Neural crest cell (in vitro differentiated cells): ENCODE measurements around the gene ALDH4A1. TPM values are rescaled to one million over a fixed set of nuclear protein-coding genes. Genes with fewer than 3 reads are reported as not detected.
A peak's percentile ranks its signal among the peaks of the same experiment; 100 is the strongest.

Experiments
- DNase-seq: peaks from one replicate; pipeline ENCODE4 v3.0.0; 2021; ENCODE audit warnings: low read depth, mixed read lengths, low spot score
- H3K27ac Mint-ChIP-seq: one replicate; pipeline ENCODE4 v1.8.0; 2021; ENCODE audit warnings: mild to moderate bottlenecking, mixed read lengths; ENCODE audit not compliant: unreplicated experiment
- H3K27me3 Mint-ChIP-seq: 2 replicates; pipeline ENCODE4 v1.8.0; 2021; ENCODE audit warnings: low read depth, mild to moderate bottlenecking, mixed read lengths
- H3K36me3 Mint-ChIP-seq: 2 replicates; pipeline ENCODE4 v1.8.0; 2021; ENCODE audit warnings: low read depth, mild to moderate bottlenecking, mixed read lengths
- H3K4me1 Mint-ChIP-seq: 2 replicates; pipeline ENCODE4 v1.8.0; 2021; ENCODE audit warnings: mixed read lengths
- H3K4me3 Mint-ChIP-seq: one replicate; pipeline ENCODE4 v1.8.0; 2021; ENCODE audit warnings: mild to moderate bottlenecking, mixed read lengths
- H3K9me3 Mint-ChIP-seq: 2 replicates; pipeline ENCODE4 v1.8.0; 2021; ENCODE audit warnings: mixed read lengths
- CTCF ChIP-seq: fragments of 200-600 bp; sonication (generic); conservative IDR thresholded peaks from 2 replicates; pipeline ENCODE4 v1.5.0; 2021; ENCODE audit warnings: antibody characterized with exemption, mild to moderate bottlenecking
- total RNA-seq: library from RNA; stranded (reverse); gene quantifications from 2 replicates; pipeline ENCODE4 v1.2.1, GENCODE V29; 2021

Gene ALDH4A1
- total RNA-seq, 1 donor from 2014 or later = 19.5 TPM

GRCh38 chr1:18940303-18941020 is 38.1 kb upstream of the ALDH4A1 start:
- TF ChIP-seq CTCF = no peak
- peak overlapping the region; percentile 61 for H3K4me3 Mint-ChIP-seq
- H3K9me3 Mint-ChIP-seq = no peaks in the 10 kb centered on the region
- DNase-seq = no peak
- no peaks in the 10 kb centered on the region for H3K27me3 Mint-ChIP-seq
- H3K36me3 Mint-ChIP-seq = no peaks in the 10 kb centered on the region
- H3K4me1 Mint-ChIP-seq = peaks cover 55% of the 10 kb centered on the region
- H3K27ac Mint-ChIP-seq = peak overlapping the region; percentile 96

GRCh38 chr1:18939398-18940302 is 37.3 kb upstream of the ALDH4A1 start:
- no peak for DNase-seq
- TF ChIP-seq CTCF = no peak
- Mint-ChIP-seq H3K36me3 (no peaks in the 10 kb centered on the region), H3K9me3 (no peaks in the 10 kb centered on the region), H3K4me3 (no peak overlapping the region), H3K27ac (peak overlapping the region; percentile 93), H3K4me1 (peaks cover 47% of the 10 kb centered on the region), H3K27me3 (no peaks in the 10 kb centered on the region)

- DNase-seq = no peak
- Mint-ChIP-seq H3K4me1 (peaks cover 45% of the 10 kb centered on the region), H3K27me3 (no peaks in the 10 kb centered on the region), H3K27ac (no peak overlapping the region), H3K9me3 (no peaks in the 10 kb centered on the region), H3K36me3 (no peaks in the 10 kb centered on the region), H3K4me3 (no peak overlapping the region)
- TF ChIP-seq CTCF = no peak
Observed at GRCh38 chr1:18938707-18939070, 36.3 kb upstream of the ALDH4A1 start.

GRCh38 chr1:18938008-18938706 is 35.8 kb upstream of the ALDH4A1 start:
- H3K9me3 Mint-ChIP-seq = no peaks in the 10 kb centered on the region
- peaks cover 45% of the 10 kb centered on the region for H3K4me1 Mint-ChIP-seq
- TF ChIP-seq CTCF = no peak
- H3K27me3 Mint-ChIP-seq = no peaks in the 10 kb centered on the region
- H3K27ac Mint-ChIP-seq = no peak overlapping the region
- no peak overlapping the region for H3K4me3 Mint-ChIP-seq
- H3K36me3 Mint-ChIP-seq = no peaks in the 10 kb centered on the region
- DNase-seq = no peak

GRCh38 chr1:18937539-18937938 is 35.2 kb upstream of the ALDH4A1 start:
- Mint-ChIP-seq H3K27ac (no peak overlapping the region), H3K4me1 (peaks cover 48% of the 10 kb centered on the region), H3K36me3 (no peaks in the 10 kb centered on the region), H3K27me3 (no peaks in the 10 kb centered on the region), H3K4me3 (no peak overlapping the region), H3K9me3 (no peaks in the 10 kb centered on the region)
- TF ChIP-seq CTCF = no peak
- DNase-seq = no peak
